ENCODE measurements around the gene UGT1A6. TPM values are rescaled to one million over a fixed set of nuclear protein-coding genes. Genes with fewer than 3 reads are reported as not detected.
"Not testable (repeated sequence)": the region's sequence is repeated elsewhere in the genome, so short reads cannot be mapped to it uniquely, and the experiment has no call there.

Gene UGT1A6
- total and polyA plus RNA-seq, 2 donors from 2014 or later: 43.7 to 110 TPM

GRCh38 chr2:233700028-233700635 is 7.4 kb downstream of the UGT1A6 start:
- Histone ChIP-seq H3K4me1 (ENCODE audit: control insufficient read depth in 2 of 3, insufficient read depth in 2 of 3, low read depth in 1 of 3, low read length in 3 of 3) (peaks cover 0 to 14% (median 2%) of the 10 kb centered on the region in 3 donors), H3K9me3 (ENCODE audit: control insufficient read depth in 2 of 3, insufficient read depth in 1 of 3, low read length in 3 of 3) (no peaks in the 10 kb centered on the region), H3K27ac (ENCODE audit: low read depth in 2 of 2, low read length in 2 of 2) (peak overlapping the region; percentile 44 to 79), H3K4me3 (ENCODE audit: low read length in 3 of 3) (no peak overlapping the region), H3K9ac (ENCODE audit: low read length in 3 of 3) (no peak overlapping the region), H3K36me3 (ENCODE audit: control insufficient read depth in 2 of 3, insufficient read depth in 3 of 3, low read length in 3 of 3) (no peaks in the 10 kb centered on the region), H3K27me3 (ENCODE audit: control insufficient read depth, insufficient read depth, low read length) (no peaks in the 10 kb centered on the region)
- FAIRE-seq: peak; percentile 94
- intact Hi-C loops (cut with DNase I): no loop called here
- no peak for TF ChIP-seq CTCF (IDR thresholded peaks at IDR 0.05; ENCODE audit: borderline replicate concordance, extremely low read depth, insufficient read depth)
- DNase-seq: peak in 2 of 5 donors; percentile 36 to 43

GRCh38 chr2:233700842-233701241 is 8.2 kb downstream of the UGT1A6 start:
- H3K4me3 ChIP-seq (ENCODE audit: low read length in 3 of 3); H3K9ac ChIP-seq (ENCODE audit: low read length in 3 of 3); H3K27ac ChIP-seq (ENCODE audit: low read depth in 2 of 2, low read length in 2 of 2); H3K9me3 ChIP-seq (ENCODE audit: control insufficient read depth in 2 of 3, insufficient read depth in 1 of 3, low read length in 3 of 3); H3K36me3 ChIP-seq (ENCODE audit: control insufficient read depth in 2 of 3, insufficient read depth in 3 of 3, low read length in 3 of 3); FAIRE-seq; intact Hi-C loops (cut with DNase I); DNase-seq; H3K27me3 ChIP-seq (ENCODE audit: control insufficient read depth, insufficient read depth, low read length): not testable (repeated sequence)
- H3K4me1 ChIP-seq (ENCODE audit: control insufficient read depth in 2 of 3, insufficient read depth in 2 of 3, low read depth in 1 of 3, low read length in 3 of 3): peaks cover 0 to 18% (median 2%) of the 10 kb centered on the region in 3 donors

GRCh38 chr2:233702238-233702637 is 9.5 kb downstream of the UGT1A6 start:
- Histone ChIP-seq H3K27ac (ENCODE audit: low read depth in 2 of 2, low read length in 2 of 2) (peak overlapping the region in 1 of 2 donors; percentile 14), H3K9ac (ENCODE audit: low read length in 3 of 3) (no peak overlapping the region), H3K4me3 (ENCODE audit: low read length in 3 of 3) (no peak overlapping the region), H3K36me3 (ENCODE audit: control insufficient read depth in 2 of 3, insufficient read depth in 3 of 3, low read length in 3 of 3) (no peaks in the 10 kb centered on the region), H3K9me3 (ENCODE audit: control insufficient read depth in 2 of 3, insufficient read depth in 1 of 3, low read length in 3 of 3) (no peaks in the 10 kb centered on the region), H3K4me1 (ENCODE audit: control insufficient read depth in 2 of 3, insufficient read depth in 2 of 3, low read depth in 1 of 3, low read length in 3 of 3) (peaks cover 0 to 29% (median 9%) of the 10 kb centered on the region in 3 donors), H3K27me3 (ENCODE audit: control insufficient read depth, insufficient read depth, low read length) (no peaks in the 10 kb centered on the region)
- TF ChIP-seq CTCF (IDR thresholded peaks at IDR 0.05; ENCODE audit: borderline replicate concordance, extremely low read depth, insufficient read depth): no peak
- FAIRE-seq (no peak), DNase-seq (no peak)
- intact Hi-C loops (cut with DNase I): no loop called here

- intact Hi-C loops (cut with DNase I): no loop called here
- H3K4me3 ChIP-seq (ENCODE audit: low read length in 3 of 3): no peak overlapping the region
- no peak for TF ChIP-seq CTCF (IDR thresholded peaks at IDR 0.05; ENCODE audit: borderline replicate concordance, extremely low read depth, insufficient read depth)
- peaks cover 0 to 19% (median 7%) of the 10 kb centered on the region in 3 donors for H3K4me1 ChIP-seq (ENCODE audit: control insufficient read depth in 2 of 3, insufficient read depth in 2 of 3, low read depth in 1 of 3, low read length in 3 of 3)
- H3K9ac ChIP-seq (ENCODE audit: low read length in 3 of 3): no peak overlapping the region
- FAIRE-seq: no peak
- peak overlapping the region; percentile 23 to 51 for H3K27ac ChIP-seq (ENCODE audit: low read depth in 2 of 2, low read length in 2 of 2)
- H3K9me3 ChIP-seq (ENCODE audit: control insufficient read depth in 2 of 3, insufficient read depth in 1 of 3, low read length in 3 of 3): no peaks in the 10 kb centered on the region
- no peaks in the 10 kb centered on the region for H3K27me3 ChIP-seq (ENCODE audit: control insufficient read depth, insufficient read depth, low read length)
- no peaks in the 10 kb centered on the region for H3K36me3 ChIP-seq (ENCODE audit: control insufficient read depth in 2 of 3, insufficient read depth in 3 of 3, low read length in 3 of 3)
- DNase-seq: no peak
These were observed 13.3 kb downstream of the UGT1A6 start for GRCh38 chr2:233705911-233706506.
